OCI-M2 (cell line): ENCODE measurements around the gene C12orf43.

Experiments used
- DNase-seq: peaks from one replicate; lab custom pipeline; 2025; ENCODE audit not compliant: unreplicated experiment; lab: John Stamatoyannopoulos, UW

Gene C12orf43

DNA sequence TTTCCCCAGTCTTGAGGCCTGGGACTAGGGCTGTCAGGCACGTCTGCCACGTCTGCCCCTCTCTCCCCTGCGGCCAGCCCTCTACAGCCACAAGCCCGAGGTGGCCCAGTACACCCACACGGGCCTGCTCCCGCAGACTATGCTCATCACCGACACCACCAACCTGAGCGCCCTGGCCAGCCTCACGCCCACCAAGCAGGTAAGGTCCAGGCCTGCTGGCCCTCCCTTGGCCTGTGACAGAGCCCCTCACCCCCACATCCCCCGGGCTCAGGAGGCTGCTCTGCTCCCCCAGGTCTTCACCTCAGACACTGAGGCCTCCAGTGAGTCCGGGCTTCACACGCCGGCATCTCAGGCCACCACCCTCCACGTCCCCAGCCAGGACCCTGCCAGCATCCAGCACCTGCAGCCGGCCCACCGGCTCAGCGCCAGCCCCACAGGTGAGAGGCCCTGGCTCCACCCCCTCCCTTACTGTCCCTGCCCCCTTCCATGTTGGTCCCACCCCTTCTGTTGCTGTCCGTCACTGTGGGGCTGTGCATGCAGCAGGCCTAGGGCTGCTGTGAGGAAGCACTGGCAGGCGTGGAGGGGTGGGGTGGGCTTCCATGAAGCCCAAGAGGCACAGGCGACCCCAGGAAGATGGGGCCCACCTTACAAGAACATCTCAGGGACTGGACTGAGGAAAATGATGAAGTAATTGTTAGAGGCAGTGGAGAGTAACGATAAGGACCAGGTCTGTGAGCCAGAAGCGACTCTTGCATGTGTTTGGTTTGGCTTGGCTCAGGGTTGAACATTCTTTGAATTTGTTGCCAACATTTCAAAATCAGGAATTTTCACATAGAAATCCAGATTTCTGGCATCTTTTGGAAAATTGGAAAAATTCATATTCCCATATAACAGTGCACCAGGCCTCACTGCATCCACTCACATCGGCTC lies 16.8 kb downstream of the C12orf43 start:
- no peak for DNase-seq

DNA sequence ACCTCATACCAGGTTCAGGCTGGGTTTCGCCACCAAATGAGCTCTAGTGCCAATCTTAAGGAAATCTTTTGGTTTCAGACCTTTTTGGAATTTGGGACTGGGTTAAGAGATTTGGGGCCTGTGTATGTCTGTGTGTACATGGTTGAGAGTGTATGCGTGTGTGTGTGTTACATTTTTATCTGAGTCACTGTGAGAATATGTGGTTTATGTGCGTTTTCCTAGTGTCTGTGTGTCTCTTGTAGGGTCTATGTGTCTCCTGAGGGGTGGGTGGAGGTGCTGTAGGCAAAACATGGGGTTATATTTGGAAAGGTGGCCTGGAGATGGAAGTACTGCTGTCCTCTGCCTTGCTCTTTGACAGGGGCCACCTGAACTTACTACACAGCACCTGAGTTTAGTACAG lies 17.9 kb downstream of the C12orf43 start:
- DNase-seq = no peak

DNA sequence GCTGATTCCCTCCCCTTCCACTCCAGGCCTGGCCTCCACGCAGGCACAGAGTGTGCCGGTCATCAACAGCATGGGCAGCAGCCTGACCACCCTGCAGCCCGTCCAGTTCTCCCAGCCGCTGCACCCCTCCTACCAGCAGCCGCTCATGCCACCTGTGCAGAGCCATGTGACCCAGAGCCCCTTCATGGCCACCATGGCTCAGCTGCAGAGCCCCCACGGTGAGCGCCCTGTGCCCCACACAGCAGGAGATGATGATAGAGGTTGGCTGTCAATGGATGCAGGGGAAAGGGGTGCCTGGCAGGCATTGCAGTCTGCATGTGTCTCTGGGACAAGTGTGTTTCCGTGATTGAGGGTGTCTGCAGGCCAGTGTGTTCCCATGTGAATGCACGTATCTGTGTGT lies 18.8 kb downstream of the C12orf43 start:
- no peak for DNase-seq

DNA sequence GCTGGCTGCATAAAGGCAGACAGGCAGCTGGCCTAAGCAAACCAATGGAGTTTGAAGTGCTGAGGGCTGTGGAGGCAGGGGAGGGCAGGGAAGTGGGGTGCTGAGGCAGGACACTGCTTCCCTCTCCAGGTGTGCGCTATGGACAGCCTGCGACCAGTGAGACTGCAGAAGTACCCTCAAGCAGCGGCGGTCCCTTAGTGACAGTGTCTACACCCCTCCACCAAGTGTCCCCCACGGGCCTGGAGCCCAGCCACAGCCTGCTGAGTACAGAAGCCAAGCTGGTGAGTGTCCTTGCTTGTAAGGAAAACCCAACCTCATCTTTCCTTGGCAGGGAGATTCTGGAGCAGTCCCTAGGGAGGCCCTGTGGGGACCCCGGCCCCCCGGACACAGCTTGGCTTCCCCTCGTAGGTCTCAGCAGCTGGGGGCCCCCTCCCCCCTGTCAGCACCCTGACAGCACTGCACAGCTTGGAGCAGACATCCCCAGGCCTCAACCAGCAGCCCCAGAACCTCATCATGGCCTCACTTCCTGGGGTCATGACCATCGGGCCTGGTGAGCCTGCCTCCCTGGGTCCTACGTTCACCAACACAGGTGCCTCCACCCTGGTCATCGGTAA lies 20.0 kb downstream of the C12orf43 start:
- no peak for DNase-seq

DNA sequence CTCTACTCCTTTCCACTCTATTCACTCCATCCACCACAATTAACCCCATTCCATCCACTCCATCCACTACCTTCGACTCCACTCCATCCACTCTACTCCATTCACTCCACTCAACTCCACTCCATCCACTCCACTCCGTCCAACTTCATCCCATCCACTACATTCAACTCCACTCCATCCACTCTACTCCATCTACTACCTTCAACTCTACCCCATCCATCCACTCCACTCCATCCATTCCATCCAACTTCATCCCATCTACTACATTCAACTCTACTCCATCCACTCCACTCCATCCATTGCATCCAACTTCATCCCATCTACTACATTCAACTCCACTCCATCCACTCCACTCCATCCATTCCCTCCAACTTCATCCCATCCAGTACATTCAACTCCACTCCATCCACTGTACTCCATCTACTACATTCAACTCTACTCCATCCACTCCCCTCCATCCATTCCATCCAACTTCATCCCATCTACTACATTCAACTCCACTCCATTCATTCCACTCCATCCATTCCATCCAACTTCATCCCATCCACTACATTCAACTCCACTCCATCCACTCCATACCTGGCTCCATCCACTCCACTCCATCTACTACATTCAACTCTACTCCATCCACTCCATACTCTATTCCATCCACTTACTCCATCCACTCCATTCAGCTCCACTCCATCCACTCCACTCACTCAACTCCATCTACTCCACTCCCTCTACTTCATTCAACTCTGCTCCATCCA lies 21.5 kb downstream of the C12orf43 start:
- no peak for DNase-seq

DNA sequence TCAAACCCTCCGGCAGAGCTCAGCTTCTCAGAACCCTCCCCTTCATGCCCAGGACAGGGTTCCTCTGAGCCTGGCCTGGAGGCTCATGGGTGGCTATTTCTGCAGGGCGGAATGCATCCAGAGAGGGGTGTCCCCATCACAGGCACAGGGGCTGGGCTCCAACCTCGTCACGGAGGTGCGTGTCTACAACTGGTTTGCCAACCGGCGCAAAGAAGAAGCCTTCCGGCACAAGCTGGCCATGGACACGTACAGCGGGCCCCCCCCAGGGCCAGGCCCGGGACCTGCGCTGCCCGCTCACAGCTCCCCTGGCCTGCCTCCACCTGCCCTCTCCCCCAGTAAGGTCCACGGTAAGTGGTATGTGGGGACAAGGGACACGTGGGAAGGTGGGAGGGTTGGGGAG lies 22.2 kb downstream of the C12orf43 start:
- DNase-seq = no peak

DNA sequence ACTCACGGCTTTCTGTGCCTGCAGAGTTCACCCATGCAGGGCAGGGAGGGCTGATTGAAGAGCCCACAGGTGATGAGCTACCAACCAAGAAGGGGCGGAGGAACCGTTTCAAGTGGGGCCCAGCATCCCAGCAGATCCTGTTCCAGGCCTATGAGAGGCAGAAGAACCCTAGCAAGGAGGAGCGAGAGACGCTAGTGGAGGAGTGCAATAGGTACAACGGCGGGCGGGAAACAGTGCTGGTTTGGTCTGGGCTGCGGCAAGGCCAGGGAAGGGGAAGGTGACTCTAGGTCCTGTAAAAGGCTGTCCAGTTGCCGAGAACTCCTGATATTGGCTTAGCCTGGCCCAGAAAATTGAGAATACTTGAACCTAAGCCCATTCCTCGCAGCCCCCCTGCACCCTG lies 22.8 kb downstream of the C12orf43 start:
- no peak for DNase-seq

DNA sequence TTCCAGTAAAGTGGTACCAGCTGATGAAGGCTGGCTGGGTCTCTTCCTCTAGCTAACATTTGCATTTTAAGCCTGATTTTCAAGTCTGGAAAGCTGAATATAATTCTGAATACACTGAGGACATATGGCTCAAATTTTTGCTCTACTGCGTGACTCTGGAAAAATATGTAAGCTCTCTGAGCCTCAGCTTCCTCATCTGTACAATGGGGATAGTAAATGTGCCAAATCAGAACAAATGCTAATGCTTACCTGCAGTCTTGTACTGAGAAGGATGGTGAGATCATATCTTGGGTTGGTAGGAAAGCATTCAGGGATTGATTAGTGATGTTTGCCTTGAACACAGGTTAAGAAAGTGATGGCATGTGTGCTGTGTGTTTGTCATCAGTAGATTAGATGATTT lies 23.3 kb downstream of the C12orf43 start:
- no peak for DNase-seq

DNA sequence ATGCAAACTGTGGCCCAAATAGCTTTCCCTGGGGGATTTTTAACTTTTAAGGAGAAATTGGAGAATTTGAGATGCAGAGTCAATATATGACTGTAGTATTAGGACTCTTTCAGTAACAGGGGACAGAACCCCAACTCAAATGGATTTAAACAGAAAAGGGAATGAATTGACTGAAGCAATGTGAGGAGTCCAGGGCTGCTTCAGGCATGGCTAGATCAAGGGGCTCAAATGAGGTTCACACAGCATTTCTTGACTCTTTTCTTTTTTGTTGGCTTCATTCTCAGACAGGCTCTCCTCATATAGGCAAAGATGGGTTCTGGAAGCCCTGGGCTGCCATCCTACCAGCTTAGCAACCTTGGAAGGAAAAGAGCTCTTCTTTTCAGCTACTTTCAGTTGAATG lies 24.3 kb downstream of the C12orf43 start:
- DNase-seq = no peak

DNA sequence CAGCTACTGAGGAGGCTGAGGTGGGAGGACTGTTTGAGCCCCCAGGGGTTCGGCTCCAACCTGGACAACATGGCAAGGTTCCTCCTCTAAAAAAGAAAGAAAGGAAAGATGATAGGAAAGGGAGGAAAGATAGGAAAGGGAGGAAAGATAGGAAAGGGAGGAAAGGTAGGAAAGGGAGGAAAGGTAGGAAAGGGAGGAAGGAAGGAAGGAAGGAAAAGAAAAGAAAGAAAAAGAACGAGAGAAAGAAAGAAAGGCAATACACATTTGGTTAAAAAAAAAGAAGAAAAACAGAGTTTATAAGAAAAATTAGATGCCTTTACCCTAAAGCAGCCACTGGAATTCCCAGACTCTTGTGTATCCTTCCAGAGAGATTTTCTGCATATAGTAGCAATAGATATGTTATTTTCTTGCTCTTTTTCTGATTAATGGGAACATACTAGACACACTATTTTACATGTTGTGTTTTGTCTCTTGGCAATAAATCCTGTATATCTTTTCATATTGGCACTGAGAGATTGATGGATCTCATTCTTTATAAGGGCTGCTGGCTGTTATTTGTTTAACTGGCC lies 25.7 kb downstream of the C12orf43 start:
- no peak for DNase-seq

DNA sequence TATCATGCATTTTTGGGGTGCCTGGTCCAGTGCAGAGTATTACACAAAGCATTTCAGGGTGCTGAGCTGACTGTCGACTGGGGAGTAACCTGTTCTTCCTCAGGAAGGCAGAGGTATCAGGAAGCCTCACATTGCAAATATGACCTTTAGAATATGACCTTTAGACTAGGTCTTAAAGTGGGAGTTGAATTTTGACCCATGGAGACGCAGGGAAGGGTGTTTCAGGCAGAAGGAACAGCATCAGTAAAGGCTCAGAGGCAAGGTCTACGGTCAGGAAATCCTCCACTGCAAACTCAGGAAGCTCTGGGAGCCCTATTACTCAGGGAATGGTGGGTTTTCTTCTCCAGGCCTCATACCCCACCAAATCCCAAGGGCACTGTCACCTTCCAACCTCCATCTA lies 26.6 kb downstream of the C12orf43 start:
- no peak for DNase-seq

DNA sequence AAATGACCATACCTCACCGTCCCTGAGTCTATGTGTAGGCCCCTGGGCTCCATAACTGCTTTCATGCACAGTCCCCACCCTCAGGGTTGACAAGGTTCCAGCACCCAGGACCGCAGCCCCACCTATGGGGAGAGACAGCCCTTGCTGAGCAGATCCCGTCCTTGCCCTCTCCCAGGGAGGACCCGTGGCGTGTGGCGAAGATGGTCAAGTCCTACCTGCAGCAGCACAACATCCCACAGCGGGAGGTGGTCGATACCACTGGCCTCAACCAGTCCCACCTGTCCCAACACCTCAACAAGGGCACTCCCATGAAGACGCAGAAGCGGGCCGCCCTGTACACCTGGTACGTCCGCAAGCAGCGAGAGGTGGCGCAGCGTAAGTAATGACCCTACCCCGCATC lies 27.6 kb downstream of the C12orf43 start:
- no peak for DNase-seq

DNA sequence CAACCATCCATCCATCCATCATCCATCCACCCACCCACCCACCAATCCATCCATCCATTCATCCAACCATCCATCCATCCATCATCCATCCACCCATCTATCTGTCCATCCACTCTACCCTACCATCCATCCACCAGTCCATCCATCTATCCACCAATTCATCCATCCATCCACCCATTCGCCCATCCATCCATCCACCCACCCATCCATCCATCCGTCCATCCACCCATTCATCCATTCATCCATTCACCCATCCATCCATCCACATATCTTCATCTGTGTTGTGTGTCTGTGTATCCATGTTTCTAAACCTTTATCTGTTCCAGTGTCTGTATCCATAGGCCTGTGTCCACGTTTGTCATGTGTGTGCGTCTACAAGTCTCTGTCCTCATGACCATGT lies 28.1 kb downstream of the C12orf43 start:
- no peak for DNase-seq

DNA sequence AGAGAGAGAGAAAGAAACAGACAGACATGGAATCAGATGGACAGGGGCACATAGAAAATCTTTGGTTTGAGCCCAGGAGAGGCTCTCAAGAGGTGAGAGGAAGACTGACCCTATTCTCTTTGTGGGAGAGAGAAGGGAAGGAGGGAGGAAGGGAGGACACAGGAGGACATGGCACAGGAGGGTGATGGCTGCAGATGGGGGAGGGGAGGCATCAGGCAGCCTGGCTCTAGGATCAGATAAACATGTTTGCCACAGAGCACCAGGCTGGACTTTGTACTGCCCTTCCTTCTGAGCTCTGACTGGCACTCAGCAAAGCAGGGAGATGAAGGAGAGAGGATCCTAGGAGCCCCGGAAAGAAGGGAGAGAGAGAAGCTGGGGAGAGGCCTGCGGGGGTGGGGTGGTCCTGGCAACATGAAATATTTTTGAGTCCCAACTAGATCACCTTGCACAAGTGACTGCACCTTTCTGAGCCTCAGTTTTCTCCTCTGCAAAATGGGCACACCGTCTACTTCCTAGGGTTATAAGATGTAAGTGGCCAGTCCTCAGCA lies 31.9 kb downstream of the C12orf43 start:
- DNase-seq = no peak

DNA sequence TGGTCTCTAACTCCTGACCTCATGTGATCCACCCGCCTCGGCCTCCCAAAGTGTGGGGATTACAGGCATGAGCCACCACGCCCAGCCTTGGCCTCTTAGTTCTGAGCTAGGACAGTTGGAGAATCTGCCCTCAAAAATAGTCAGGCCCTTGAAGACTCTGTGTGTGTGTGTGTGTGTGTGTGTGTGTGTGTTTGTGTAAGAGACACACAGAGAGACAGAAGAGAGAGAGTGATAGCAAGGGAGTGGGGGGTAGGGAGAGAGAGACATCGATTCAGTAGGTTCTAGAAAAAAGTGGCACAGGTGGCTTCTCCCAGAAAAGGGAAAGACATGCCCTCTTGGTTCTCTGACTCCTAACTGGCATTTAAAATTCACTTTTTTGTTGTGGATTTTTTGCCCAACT lies 32.5 kb downstream of the C12orf43 start:
- DNase-seq = no peak

DNA sequence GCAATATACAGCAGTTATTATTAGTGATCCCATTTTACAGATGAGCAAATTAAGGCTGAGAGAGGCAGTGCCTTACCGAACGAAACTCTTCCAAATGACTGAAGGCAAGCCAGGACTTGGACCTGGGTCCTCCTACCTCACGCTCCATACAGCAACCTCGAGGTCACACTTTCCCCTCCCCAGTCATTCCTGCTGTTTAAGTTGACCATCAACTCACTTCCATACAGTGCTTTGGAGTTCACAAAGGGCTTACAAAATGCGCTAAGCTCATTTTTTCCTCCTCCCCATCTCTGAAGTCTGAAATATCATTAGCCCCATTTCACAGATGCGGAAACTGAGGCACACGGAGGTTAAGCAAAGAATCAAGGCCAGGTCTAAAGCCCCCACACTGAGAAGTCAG lies 33.6 kb downstream of the C12orf43 start:
- no peak for DNase-seq

DNA sequence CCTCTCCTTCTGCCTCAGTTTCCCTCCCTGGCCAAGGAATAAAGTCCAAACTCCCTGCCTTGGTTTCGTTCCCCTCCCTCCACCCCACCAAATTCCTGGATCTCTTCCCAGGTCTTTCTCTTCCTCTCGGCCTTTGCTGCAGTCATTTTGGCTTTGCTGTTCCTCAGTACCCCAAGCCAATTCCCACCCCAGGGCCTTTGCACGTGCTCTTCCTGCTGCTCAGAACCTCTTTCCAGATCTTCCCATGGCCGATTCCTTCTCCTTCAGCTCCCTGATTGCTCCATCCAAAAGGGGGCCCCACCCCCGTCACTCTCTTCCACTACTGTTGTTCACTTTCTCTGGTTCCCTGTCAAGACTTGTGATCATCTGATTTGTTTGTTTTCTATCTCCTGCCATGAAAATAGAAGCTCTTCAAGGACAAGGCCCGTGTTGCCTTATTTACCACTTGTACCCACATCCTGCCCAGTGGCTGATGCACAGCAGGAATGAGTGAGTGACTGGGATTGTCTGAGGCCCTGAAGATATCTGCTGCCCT lies 34.8 kb downstream of the C12orf43 start:
- DNase-seq = no peak

DNA sequence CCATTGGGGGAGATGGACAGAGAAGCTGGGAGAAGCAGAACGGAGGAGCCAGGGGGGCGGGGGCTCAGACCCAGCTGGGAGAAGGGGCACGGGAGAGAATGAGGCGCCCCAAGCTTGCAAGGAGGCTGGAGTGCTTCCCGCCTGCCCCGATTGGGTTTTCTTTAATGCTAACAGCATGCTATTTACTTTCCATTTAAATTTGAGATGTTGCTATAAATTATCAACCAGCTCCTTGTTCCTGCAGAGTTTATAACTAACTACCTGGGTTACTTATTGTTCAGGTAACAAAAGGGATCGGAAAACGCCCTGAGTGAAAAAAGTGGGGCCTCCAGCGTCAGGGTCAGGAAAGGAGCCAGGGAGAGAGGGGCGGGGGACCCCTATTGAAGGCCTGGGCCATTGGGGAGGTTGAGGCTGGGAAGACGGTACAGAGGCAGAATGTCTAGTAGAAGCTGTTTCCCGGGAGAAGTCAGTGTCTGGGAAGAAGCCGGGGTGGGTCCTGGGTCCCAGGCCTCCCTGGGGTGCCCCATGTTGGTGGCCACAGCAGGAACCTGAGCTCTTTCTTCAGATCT lies 35.4 kb downstream of the C12orf43 start:
- no peak for DNase-seq

DNA sequence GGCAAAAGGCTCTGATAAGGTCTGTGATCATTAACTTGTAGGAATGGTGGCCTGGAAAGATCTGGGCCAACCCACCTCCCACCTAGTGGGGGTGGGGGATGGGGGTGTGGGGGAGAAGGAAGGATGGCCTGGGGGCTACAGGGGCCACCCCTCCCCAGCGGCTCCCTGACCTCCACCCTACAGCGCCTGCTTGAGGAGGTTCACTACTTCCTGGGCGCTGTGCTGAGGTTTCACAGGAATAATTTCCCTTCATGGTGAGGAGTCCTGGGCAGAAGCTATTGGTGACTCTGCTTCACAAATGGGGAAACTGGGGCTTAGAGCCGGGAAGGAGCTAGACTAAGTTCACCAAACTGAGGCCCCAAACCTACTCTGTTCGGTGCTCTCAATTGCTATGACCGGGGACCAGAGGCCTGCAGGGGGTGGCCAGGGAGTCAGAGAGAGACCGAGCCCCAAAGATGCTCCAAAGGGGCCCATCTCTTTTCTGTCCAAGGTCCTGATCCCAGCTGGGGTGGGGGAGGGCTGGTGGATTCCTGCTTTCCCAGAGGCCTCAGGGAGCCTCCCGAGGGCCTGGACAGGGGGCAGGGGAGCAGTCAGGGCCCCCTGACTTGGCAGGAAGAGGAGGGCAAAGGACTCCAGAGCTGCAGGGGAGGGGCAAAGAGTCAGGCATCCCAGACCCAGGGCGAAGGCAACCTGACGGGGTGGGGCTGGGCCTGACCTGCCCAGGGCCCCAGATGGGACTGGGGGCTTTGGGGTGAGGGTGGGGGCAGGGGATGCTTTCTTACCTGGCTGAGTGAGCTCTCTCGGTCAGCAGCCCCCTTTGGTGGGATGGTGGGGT lies 36.2 kb downstream of the C12orf43 start:
- no peak for DNase-seq
